KBM-7 (cell line): ENCODE data around the gene CBX4.

Experiments
- DNase-seq: peaks from one replicate; pipeline ENCODE4 v3.0.0-alpha.2; 2015
- in situ Hi-C: fragments of 300-500 bp; cut with MboI; formaldehyde crosslinking; loops from 2 replicates; pipeline ENCODE4 v1.14.3; 2020; ENCODE audit warnings: low sequenced_read_pairs, low pct_unique_long_range_greater_than_20kb, mixed read lengths

Gene CBX4

DNA sequence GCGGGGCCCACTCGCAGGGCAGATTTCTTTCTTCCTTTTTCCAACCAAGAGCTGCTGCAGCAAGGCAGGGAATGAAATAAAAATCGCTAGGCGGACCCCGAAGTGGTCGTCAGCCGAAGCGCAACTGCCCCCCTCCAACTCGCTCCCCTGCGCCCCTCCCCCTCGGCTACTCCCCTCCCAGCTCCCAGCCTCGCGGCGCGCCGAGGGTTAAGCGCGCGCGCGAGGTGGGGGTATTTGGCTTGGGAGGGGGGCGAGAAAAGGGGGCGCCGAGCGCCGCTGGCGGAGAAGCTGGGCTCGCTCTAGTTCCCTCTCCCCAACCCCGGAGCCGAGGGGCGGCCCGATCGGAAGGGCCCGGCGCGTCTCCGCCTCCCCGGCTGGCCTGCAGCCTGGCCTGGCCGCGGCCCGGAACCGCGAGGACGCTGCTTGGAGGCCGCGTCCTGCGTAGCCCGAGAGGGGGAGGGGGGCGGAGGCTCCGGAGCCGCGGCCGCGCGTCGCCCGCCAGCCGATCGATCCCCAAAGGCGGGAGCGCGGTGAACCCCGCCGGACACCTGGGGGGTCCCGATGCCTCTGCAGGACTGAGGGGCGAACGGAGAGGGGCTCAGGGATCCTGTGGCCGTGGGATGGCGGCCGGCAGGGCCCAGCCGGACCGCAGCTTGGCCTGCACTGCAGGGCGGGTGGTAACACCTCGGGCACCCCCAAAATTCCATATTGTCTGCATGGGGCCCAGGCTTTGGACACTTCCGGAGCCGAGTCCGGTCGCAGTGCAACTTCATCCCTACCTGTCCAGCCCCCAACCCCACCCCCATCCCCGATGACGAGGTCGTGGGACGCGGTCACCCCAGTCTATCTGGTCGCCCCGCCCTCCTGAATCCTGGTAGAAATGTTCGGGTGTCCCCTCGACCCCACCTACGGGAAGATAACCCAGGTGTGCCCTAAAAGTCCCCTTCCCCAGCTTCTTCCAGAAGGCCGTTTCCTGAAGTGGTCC, 4.9 kb upstream of the CBX4 start:
- DNase-seq = no peak
- in situ Hi-C loops = no loop called here

DNA sequence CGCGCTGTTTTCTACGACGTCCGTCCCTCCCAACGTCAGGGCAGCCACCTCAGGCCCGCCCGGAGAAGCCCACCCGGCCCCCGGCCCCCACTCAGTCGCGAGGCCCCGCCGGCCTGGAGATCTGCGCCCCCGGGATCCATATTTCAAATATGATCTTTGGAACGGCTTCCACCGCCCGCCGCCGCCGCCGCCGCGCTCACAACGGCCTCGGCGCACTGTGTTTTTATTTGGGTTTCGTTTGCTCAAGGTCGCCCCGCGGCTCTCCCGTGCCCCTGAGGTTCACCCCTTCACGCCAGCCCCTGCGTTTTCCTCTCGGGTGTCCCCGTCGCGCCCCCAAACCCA, 4.2 kb upstream of the CBX4 start:
- in situ Hi-C loops = no loop called here
- no peak for DNase-seq

- in situ Hi-C loops = no loop called here
- DNase-seq = no peak
These were observed 3.6 kb upstream of the CBX4 start for GRCh38 chr17:79842656-79843473.

- in situ Hi-C loops = no loop called here
- no peak for DNase-seq
These were observed 3.0 kb upstream of the CBX4 start for GRCh38 chr17:79842136-79842655.

DNA sequence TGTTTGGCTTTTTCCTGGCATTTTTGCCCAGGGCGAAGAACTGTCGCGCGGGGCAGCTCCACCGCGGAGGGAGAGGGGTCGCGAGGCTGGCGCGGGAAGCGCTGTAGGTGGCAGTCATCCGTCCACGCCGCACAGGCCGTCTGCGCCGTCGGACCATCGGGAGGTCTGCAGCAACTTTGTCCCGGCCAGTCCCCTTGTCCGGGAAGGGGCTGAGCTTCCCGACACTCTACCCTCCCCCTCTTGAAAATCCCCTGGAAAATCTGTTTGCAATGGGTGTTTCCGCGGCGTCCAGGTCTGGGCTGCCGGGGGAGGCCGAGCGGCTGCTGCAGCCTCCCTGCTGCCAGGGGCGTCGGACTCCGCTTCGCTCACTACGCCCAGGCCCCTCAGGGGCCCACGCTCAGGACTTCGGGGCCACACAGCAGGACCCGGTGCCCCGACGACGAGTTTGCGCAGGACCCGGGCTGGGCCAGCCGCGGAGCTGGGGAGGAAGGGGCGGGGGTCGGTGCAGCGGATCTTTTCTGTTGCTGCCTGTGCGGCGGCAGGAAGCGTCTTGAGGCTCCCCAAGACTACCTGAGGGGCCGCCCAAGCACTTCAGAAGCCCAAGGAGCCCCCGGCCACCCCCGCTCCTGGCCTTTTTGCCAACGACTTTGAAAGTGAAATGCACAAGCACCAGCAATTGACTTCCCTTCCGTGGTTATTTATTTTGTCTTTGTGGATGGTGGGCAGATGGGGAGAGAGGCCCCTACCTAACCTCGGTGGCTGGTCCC, 2.3 kb upstream of the CBX4 start:
- DNase-seq = no peak
- in situ Hi-C loops = no loop called here

DNA sequence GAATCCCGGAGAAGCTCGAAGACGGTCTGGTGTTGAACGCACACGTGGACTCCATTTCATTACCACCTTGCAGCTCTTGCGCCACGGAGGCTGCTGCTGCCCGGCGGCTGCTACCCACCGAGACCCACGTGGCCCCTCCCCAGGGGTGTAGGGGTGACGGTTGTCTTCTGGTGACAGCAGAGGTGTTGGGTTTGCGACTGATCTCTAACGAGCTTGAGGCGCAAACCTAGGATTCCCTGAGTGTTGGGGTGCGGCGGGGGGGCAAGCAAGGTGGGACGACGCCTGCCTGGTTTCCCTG, 1.7 kb upstream of the CBX4 start:
- DNase-seq = no peak
- in situ Hi-C loops = no loop called here

GRCh38 chr17:79840269-79840988, 1.2 kb upstream of the CBX4 start:
- in situ Hi-C loops = no loop called here

DNA sequence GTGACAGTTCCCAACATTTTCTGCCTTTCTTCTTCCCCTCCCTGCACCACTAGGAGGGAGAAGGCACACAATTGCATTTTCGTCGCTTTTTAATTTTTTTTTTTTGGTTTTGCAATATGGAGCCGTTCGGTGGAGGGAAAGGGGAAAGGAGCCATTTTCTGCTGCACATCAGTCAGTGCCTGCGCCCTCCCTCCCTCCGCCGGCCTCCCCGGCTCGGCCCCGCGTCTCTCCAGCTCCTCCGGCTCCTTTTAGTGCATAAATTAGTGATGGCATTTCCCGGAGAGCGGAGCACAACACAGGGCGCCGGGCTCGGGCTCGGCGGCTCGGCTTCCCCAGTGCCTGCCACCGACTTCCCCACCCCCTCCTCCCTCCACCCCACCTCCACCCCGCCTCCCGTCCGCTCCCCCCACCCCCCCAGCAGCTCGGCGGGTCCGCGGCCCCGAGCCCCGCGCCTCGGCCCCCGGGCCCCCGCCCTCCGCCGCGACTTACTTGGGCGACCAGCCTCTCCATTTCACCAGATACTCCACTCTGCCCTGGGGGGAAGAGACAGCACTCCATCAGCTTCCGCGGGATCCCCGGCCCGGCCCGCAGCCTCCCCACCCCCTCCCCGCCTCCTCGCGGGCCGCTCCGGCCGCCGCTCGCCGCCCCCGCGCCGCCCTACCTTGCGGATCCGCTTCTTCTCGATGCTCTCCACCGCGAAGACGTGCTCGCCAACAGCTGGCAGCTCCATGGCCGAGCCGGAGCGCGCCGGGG, 542 bp downstream of the CBX4 start:
- in situ Hi-C loops = no loop called here

More at GRCh38 chr17:79840269-79840988, 1.2 kb upstream of the CBX4 start:
- DNase-seq = no peak

GRCh38 chr17:79837888-79838521, 1.2 kb downstream of the CBX4 start:
- in situ Hi-C loops = no loop called here
- DNase-seq = no peak

More for the DNA sequence above, 542 bp downstream of the CBX4 start:
- DNase-seq = peak; percentile 71

GRCh38 chr17:79836972-79837887, 2.0 kb downstream of the CBX4 start:
- DNase-seq = peak; percentile 75
- in situ Hi-C loops = no loop called here

- DNase-seq = no peak
- in situ Hi-C loops = no loop called here
These were observed 2.7 kb downstream of the CBX4 start for GRCh38 chr17:79836510-79836971.

- DNase-seq = no peak
- in situ Hi-C loops = no loop called here
These were observed 3.2 kb downstream of the CBX4 start for GRCh38 chr17:79835953-79836509.

DNA sequence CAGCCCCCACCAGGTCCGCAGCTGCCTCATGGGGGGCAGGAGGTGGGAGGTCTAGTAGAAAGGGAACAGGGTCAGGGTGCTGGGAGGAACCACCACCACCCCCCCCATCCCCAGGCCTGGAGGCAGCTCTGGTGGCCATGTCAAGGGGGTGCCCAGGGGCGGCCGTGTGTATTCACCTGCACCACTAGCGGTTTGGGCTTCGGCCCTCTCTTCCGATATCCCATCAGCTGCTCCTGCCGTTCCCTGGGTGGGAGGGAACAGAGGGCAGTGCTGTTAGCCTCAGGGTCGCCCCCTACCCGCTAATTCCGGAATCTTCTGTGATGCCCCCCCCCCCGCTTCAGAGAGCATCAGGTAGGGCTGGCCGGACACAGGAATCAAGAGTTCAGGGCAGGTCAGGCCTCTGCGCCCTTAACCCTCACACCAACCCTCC, 3.8 kb downstream of the CBX4 start:
- DNase-seq = no peak
- in situ Hi-C loops = no loop called here

- in situ Hi-C loops = no loop called here
- DNase-seq = peak; percentile 46
These were observed 4.4 kb downstream of the CBX4 start for GRCh38 chr17:79834565-79835469.
